GM10248 (cell line): ENCODE data around the gene RAPGEF2.

ENCODE experiments used
- CTCF ChIA-PET: fragments of 300-600 bp; sonication (Branson Sonifier 250); formaldehyde crosslinking; extraction: SDS; loops from one replicate; lab custom pipeline; 2021; ENCODE audit warnings: antibody characterized with exemption; lab: Yijun Ruan, JAX
- POLR2A ChIA-PET: fragments of 350-650 bp; sonication (Branson Sonifier 250); formaldehyde crosslinking; extraction: SDS; loops from one replicate; lab custom pipeline; 2020; ENCODE audit warnings: antibody characterized with exemption; lab: Yijun Ruan, JAX
- DNase-seq: peaks from one replicate; pipeline ENCODE4 v3.0.0; 2012; ENCODE audit errors: extremely low spot score
- CTCF ChIP-seq: IDR thresholded peaks from 2 replicates; pipeline ENCODE4 v1.5.1; 2012; ENCODE audit warnings: mild to moderate bottlenecking, low read depth; ENCODE audit errors: extremely low read depth, missing control alignments, control extremely low read depth

RAPGEF2 gene

GRCh38 chr4:159396151-159396550, 293.3 kb downstream of the RAPGEF2 start:
- ChIA-PET POLR2A (no interaction called here), CTCF (no interaction called here)
- TF ChIP-seq CTCF: no peak
- no peak for DNase-seq

- no peak for TF ChIP-seq CTCF
- ChIA-PET POLR2A (no interaction called here), CTCF (no interaction called here)
- DNase-seq: no peak
Observed at GRCh38 chr4:159398236-159398638, 295.4 kb downstream of the RAPGEF2 start.

GRCh38 chr4:159400558-159401225, 297.8 kb downstream of the RAPGEF2 start:
- no peak for DNase-seq
- ChIA-PET CTCF (no interaction called here), POLR2A (no interaction called here)
- no peak for TF ChIP-seq CTCF

GRCh38 chr4:159401226-159401712, 298.4 kb downstream of the RAPGEF2 start:
- CTCF ChIA-PET: no interaction called here
- no peak for DNase-seq
- POLR2A ChIA-PET: no interaction called here
- no peak for TF ChIP-seq CTCF

GRCh38 chr4:159401791-159402380, 299.0 kb downstream of the RAPGEF2 start:
- no peak for DNase-seq
- CTCF ChIA-PET: no interaction called here
- TF ChIP-seq CTCF: no peak
- POLR2A ChIA-PET: no interaction called here
